Tongue (tissue), 2 donors: ENCODE measurements around the gene FOXJ3. TPM values are rescaled to one million over a fixed set of nuclear protein-coding genes. Genes with fewer than 3 reads are reported as not detected.
A peak's percentile ranks its signal among the peaks of the same experiment; 100 is the strongest.
"Not testable (repeated sequence)": the region's sequence is repeated elsewhere in the genome, so short reads cannot be mapped to it uniquely, and the experiment has no call there.

ENCODE experiments used
- DNase-seq: peaks from one replicate; pipeline ENCODE4 v3.0.0-alpha.2; 2015
- total RNA-seq: library from RNA; depleted of rRNA; stranded (reverse); fragments of >200 nt; gene quantifications from one replicate; pipeline ENCODE4 v1.2.3, GENCODE V29; 2014

Gene FOXJ3
- total RNA-seq, 1 donor from 2014 or later = 42.3 TPM

DNA sequence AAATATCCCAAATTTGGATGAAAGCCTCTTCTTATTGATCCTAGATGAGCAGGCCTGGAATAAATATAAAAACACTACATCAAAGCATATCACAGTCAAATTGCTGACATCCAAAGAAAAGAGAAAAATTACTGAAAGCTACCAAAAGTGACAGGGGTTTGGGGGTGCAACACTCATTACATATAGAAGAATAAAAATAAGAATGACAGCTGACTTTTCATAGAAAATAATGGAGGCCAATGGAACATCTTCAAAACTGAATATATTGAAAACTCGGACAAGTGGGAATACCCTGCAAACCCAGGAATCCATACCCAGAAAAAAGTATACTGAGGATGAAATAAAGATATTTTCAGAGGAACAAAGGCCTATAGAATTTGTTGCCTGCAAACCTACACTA, 84.0 kb downstream of the FOXJ3 start:
- DNase-seq = no peak

DNA sequence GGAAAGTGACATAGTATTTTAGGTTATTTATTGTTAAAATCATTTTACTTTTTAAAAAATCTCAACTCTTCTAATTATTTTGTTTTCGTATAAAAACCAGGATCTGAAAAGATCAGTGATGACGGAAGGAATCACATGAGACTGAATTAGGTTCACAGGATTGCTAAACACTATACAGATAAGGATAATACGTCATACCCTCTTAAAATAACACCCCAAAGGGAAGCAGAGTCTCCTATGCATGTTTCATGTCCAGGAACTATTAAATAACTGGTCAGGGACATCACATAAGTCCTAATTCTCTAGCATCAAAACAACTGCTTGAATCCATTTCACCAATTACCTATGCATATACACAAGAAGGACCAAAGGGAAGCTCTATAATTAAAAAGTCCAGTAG, 84.9 kb downstream of the FOXJ3 start:
- DNase-seq = no peak

DNA sequence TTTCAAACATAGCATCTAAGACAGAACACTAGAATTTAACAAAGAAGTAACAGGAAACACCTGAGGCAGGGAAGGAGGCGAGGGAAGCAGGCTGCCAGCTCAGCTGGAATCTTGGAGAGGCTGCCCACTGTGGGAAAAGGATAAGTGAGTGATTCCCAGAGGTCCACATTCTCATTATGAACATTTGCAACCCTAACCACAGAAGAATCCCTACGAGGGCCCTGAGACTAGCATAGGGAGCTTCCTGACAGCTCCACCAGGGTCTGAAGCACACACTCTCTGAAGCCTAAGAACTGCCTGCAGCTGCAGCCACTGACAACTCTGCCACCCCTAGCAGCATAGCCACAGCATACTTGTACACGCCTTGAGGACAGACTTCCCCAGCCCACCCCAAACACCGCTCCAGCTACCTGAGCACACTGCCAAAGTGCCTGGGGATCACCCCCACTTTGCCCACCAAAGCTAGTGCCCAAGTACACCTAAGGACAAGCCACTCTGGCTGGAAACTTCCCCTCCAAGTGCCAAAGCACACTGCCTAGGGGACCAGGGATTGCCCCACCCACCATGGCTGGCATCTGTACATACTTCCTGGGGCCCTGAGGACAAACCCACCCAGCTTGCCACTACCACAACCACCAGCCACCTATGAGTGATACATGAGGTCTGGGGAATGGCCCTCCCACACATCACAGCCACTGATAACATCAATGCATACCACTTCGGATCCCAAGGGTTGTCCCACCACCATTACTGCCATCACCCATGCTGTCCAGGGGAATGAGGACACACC, 93.9 kb downstream of the FOXJ3 start:
- DNase-seq = no peak

DNA sequence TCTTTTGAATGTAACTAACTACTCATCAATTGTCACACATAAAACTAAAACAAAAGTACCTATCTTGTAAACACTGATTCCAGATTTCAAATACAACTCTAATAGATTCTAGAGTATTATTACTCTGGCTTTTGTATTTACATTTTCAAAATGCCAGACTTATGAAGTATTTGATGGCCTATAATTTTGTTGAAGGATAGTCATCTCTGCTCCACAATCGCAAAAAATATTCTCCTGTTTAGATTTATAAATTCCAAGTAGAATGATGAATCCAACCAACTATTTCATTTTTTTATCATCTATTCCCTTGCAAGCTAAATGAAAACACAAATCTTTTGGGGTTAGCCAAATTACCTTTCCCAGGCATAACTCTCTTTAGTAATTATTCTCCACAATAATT, 95.5 kb downstream of the FOXJ3 start:
- DNase-seq = no peak

DNA sequence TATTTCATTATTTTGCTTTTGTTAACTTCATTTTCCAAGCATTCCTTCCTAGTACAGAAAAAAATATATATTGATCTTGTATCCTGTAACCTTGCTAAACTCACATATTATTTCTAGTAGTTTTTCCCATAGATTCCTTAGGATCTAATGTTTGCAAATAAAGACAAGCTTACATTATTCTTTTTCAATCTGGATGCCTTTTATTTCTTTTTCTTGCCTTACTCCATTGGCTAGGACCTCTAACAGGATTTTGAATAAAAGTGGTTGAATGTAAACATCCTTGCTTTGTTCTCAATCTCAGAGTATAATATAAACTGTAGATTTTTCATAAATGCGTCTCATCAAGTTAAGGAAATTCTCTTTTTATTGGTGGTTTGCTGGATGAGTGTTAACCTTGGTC, 96.0 kb downstream of the FOXJ3 start:
- no peak for DNase-seq

DNA sequence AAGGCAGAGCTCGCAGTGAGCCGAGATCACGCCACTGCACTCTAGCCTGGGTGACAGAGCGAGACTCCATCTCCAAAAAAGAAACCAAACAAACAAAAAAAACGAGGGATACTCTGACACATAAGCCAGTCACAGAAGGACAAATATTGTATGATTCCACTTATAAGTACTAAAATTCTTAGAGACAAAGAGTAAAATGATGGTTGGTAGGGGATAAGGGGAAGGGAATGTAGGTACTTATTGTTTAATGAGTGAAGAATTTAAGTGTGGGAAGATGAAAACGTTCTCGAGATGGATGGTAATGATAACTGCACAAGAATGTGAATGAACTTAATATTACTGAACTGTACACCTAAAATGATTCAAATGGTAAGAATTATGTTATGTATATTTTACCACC, 103.8 kb downstream of the FOXJ3 start:
- no peak for DNase-seq

DNA sequence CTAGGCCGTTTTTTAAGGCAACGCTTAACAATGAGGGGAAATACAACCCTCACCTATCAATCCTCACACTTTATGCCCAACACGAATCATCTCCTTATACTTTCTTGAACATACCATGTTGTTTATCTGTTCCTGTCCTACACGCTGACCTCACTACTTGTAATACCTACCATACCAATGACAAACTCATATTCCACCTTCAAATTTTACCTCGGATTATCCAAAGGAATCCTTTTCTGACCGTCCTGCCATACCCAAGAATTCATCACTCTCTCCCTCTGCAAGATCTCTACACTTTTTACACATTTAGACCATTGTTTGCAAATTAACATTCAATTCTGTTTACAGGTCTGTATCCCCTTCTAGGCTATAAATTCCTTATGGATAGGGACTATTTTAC, 106.1 kb downstream of the FOXJ3 start:
- no peak for DNase-seq

DNA sequence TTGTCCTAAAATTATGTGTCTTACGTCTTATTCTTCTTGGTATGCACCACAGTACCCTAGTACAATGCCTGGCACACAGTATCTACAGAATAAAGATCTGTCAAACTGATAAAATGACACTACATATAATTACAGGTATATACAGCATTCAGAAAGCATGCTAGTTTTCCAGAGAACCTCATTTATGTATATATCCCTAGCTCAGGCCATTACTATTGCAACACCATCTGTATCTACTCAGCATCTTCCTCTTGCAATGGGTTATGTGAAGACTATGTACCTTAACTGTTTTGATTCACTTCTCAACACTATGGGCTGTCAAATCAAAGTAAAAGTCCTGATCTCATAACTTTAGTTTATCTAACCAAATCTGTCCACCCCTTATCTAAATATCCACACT, 112.0 kb downstream of the FOXJ3 start:
- no peak for DNase-seq

DNA sequence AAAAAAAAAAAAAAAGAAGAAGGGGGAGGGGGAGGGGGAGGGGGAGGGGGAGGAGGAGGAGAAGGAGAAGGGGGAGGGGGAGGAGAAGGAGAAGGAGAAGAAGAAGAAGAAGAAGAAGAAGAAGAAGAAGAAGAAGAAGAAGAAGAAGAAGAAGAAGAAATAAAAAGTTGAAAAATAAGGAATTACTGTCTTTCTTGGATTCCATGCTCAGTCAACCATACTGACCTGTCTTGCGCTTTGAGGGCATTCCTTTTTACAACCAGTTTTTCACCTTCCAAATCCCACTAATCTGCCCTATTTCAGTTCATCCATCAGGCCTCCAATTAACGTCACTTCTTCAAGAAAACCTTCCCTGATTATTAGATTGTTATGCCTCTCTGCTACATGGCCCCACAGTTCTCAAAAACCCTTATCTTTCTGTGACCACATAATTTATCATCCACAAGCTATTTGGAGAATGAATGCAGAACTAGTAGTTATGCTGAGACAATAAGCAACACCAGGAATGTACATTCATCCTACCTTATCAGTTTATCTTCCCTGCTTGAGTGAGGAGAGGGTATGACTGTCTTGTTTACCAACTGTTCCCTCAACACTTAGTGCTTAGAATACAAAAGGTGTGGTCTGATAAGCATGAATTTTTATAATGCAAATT, 113.0 kb downstream of the FOXJ3 start:
- DNase-seq = no peak

DNA sequence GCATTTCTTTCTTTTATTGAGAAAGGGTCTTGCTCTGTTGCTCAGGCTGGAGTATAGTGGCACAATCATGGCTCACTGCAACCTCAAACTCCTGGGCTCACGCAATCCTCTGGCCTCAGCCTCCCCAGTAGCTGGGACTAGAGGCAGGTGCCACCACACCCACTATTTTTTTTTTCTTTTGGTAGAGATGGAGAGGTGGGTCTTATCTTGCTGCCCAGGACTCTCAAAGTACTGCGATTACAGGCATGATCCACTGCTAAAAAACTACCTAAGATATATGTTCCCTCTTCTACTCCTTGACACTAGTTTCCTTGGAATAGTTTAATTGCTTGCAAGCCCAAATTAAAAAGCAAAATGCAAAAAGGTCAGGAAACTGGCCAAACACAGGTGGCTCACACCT, 113.6 kb downstream of the FOXJ3 start:
- DNase-seq = no peak

DNA sequence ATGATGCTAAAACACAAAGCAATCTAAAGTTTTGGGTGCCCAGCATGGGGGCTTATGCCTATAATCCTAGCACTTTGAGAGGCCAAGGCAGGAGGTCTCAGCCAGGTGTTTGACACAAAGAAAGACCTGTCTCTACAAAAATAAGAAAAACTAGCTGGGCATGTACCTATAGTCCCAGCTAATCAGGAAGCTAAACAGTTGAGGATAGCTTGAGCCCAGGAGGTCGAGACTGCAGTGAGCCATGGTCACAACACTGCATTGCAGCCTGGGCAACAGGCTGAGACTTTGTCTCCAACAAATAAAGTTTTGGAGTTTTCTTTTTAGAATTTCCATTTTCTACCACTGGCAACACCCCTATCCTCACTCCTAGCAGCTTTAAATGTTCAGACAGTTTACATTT, 115.4 kb downstream of the FOXJ3 start:
- DNase-seq = no peak

DNA sequence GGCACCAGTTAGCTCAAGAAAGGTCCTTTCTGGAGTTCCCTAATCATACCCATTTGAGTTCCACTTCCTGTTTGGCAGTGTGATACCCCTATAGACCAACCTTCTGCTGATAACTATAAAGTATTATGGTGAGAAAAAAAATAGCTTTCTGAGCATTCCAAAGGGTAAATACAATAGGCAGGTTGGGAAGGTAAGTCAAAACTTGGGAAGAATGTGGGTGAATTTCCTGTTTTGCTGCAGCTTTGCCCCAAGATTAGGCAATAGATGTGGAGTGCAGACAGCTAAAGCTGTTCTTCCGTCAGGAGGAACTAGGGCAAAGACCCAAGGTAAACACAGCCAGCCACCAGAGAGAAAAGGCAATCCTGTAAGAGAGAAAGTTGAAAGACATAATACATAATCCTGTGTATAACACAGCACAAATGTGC, 120.6 kb downstream of the FOXJ3 start:
- peak; percentile 4 for DNase-seq

DNA sequence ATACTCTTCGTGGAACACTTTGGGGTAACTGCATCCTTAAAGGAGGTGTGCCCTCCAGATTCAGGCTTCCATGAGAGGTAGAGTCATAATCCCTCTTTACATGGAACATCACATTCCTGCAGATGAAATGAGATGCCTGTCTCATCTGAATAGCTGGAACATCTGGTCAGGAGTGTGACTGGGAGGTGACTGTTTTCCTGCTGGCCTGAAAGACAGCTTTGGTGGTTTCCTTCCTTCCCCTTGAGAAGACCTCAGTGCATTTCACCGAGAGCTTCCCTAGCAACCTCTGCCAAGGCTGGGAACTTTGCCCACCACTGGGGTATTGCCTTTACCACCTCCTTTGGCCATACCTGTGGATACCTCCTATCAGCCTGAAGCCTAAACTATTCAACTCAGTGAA, 123.8 kb downstream of the FOXJ3 start:
- no peak for DNase-seq

DNA sequence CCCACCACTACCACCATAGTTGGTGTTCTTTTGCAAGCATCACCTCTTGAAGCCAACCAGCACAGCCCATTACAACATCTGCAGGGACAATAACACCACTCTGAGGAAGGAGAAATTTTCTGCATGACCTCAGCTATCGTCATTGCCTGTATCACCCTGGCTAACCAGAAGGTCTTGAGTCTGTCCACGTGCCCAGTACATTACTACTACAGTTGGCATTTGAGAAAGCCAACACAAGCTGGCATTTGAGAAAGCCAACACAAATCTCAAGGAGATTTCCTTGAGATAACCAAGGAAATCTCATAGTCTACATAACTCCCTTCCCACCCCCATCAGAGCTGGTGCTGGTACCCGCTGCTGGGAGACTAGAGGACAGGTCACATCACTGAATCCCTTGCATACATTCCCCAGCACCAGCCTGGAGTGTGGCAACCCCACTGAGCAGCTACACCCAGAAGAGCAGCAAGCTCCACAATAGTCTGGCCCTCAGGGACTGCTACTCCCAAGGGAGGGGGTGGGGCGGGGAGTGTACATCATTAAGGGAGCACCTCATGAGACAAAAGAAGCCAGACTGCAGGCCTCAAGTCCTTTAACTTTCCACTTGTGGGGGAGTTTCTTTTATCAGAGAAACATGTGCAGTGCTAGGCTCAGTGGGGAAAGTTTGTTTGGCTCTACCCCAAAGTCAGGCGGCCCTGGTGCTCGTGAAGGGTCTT, 124.5 kb downstream of the FOXJ3 start:
- DNase-seq = peak; percentile 4

DNA sequence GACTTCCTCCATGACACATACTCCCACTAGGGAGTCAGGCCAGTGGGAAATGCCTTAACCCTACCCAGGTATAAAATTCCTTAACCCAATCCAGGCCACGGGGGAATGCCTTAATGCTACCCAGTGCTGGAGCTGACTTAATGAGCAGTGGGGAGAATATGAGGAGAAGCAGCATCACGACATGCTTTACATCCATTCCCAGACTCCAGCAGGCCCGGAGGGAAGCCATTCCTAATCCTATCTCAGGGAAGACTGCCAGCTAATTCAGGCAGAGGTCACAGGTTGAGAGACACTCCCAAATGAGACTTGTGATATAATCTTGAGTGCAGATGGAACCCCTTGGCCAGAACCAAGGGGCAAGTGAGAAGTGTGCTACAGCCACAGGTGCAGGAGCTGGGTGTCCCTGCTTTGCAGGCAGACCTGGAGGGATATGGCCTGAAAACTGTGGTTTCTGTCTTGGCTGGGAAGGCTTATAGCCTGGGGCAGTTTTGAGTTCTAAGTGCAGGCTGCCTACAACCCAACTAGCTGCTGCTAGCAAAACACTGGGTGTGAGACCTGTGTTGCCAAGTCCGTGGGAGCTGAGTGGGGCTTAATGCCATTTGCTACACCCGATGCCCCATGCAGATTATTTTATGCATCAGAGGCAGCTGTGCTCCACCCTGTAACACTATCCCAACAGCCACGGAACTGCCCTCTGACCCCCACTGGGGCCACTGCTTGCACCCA, 125.3 kb downstream of the FOXJ3 start:
- DNase-seq = peak; percentile 49

DNA sequence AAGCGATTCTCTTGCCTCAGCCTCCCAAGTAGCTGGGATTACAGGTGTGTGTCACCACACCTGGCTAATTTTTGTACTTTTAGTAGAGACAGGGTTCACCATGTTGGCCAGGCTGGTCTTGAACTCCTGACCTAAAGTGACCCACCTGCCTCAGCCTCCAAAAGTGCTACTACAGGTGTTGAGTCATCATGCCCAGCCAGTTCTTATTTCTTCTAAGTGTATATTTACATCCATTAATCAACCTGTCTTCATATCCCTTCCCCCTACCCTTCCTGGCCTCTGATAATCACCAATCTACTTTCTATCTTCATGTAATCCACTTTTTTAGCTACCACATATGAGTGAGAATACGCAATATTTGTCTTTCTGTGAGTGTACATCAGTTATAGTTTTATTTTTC, 128.1 kb downstream of the FOXJ3 start:
- not testable (repeated sequence) for DNase-seq

DNA sequence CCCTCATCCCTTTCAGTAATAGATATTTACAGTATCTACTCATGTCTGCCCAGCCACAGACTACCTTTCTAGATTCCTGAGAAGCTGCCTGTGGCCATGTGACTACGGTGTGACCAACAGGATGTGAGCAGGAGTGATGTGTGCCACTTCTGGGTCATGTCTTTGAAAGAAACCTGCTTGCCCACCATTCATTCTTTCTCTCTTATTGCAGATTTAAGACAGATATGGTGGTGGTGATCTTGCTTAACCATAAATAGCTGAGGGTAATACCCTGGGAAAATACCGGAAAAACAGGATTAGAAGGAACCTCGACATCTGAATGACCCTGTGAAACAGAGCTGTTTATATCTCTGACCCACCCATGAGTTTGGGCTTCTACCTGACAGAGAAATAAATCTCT, 128.9 kb downstream of the FOXJ3 start:
- no peak for DNase-seq

DNA sequence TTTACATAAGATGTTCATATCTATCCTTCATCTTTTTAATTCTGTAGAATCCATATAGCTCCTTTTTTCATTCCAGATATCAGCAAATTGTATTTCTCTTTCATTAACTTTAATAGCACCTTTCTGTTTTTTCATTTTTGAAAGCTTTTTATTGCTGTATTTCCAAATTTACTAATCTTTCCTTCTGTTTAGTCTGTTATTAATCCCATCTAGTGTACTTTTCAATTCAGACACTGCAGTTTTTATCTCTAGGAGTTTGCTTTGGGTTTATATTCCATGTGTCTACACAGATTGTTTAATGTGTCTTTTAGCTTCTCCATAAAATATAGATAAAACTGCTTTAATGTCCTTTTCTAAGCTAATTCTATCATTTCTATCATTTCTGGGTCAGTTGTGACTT, 133.0 kb downstream of the FOXJ3 start:
- no peak for DNase-seq

DNA sequence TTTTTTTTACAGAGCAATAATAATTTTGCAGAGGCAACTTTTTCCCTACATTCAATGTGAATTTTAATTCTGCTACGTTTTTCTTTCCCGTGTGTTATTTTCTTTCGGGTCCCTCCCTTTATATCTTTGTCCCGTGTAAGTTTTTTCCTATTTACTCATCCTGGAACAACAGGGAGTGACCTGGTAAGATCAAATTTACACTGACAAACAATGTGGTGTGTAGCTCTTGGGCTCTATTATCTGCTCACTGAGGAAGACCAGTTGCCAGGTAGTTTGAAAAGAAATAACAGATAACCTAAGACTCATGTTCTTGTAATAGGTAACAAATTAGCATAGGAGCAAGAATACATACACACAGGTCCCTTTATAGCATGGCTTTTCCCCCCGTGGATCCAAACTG, 136.8 kb downstream of the FOXJ3 start:
- DNase-seq = no peak

DNA sequence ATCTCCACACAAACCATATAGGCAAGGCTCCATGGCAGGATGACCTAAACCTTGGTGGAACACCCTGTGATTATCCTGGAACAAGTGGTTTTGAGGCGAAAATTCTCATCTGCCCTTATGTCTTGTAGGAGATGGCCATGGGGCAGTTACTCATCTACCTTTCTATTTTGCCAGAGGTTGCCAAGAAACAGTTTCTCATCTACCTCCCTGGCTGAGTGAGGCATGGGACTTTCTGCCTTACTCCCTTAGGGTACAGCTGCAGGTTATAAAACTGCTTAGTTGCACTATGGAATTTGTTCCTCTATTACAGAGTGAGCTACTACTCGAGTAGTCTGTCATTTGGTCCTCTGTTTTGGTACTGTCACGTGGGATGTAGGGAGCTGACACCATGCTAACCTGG, 139.2 kb downstream of the FOXJ3 start:
- DNase-seq = no peak

DNA sequence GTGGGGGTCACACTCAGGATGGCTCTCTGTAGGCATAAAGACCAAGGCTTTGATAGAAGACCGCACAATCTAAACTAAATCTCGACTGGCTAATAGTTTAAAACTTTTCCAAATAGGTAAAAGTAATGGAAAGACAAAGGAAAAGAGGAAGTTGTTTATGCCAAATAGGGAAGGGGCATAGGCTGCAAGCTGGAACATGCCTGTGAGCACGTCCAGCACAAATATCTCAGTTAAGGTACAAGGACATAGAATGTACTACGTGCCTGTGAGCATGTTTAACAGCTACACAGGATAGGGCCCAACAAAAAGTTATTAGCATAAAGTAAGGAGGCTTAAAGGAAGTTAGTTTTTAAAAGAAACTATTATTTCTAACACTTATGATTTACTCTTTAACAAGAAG, 142.9 kb downstream of the FOXJ3 start:
- no peak for DNase-seq

DNA sequence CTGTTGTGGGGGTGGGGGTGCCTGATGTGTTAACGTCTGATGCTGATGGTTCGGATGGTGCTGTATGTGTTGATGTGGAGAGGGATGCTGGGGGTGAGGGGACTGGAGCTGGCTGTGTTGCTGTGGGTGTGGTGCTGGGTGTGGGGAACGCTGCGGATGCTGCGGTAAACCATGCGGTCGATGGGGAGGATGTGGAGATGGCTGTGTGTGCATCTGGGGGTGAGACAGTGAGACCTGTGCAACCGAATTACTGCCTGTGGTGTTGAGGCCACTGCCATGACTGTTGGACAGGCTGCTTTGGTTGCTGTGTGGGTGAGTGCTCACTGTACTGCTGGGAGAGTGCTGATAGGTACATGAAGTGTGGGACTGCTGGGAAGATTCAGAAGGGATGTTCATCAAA, 143.7 kb downstream of the FOXJ3 start:
- DNase-seq = no peak
